Lower lobe of right lung (tissue), 2 donors: ENCODE data around the gene PFKFB2. TPM values are rescaled to one million over a fixed set of nuclear protein-coding genes. Genes with fewer than 3 reads are reported as not detected.
A peak's percentile ranks its signal among the peaks of the same experiment; 100 is the strongest.

Experiments
- ATAC-seq, 2 donors: fragments of 200-7000 bp; cut with Tn5 transposase; one replicate each; pipeline ENCODE4 v1.9.1; 2020 to 2022; ENCODE audit warnings: mild to moderate bottlenecking in 2 of 2, moderate library complexity in 2 of 2
- DNase-seq: peaks from one replicate; pipeline ENCODE4 v3.0.0-alpha.2; 2020
- H3K27ac ChIP-seq: fragments of 200-600 bp; one replicate; pipeline ENCODE4 v1.8.0; 2022
- H3K27me3 ChIP-seq: fragments of 200-600 bp; one replicate; pipeline ENCODE4 v1.8.0; 2022; ENCODE audit warnings: low read depth
- H3K36me3 ChIP-seq: fragments of 200-600 bp; one replicate; pipeline ENCODE4 v1.8.0; 2022; ENCODE audit warnings: mild to moderate bottlenecking
- H3K4me1 ChIP-seq: fragments of 200-600 bp; one replicate; pipeline ENCODE4 v1.8.0; 2022
- H3K4me3 ChIP-seq: fragments of 200-600 bp; one replicate; pipeline ENCODE4 v1.8.0; 2022; ENCODE audit warnings: mild to moderate bottlenecking
- H3K9me3 ChIP-seq: fragments of 200-600 bp; one replicate; pipeline ENCODE4 v1.8.0; 2022
- intact Hi-C: fragments of 100-400 bp; cut with DNase I; formaldehyde crosslinking; loops from one replicate; pipeline ENCODE4 v1.11.0; 2022
- total RNA-seq: library from RNA; stranded (reverse); fragmentation: NEBNext Ultra II Directional; extraction: Animal tissue kit (Norgen Biotek cat#: 25700); gene quantifications from one replicate; pipeline ENCODE4 v1.2.1, GENCODE V29; 2021
- TF ChIP-seq, protein P1 (sequence below): fragments of 200-600 bp; IDR thresholded peaks from one replicate; pipeline ENCODE4 v1.8.0; 2022; ENCODE audit warnings: antibody characterized with exemption, mild to moderate bottlenecking
- donor health status: DM: no; HTN: yes; CAD: no; lungs with severe emphysema.

Gene PFKFB2
- total RNA-seq, 1 donor from 2014 or later = 41.5 TPM

DNA sequence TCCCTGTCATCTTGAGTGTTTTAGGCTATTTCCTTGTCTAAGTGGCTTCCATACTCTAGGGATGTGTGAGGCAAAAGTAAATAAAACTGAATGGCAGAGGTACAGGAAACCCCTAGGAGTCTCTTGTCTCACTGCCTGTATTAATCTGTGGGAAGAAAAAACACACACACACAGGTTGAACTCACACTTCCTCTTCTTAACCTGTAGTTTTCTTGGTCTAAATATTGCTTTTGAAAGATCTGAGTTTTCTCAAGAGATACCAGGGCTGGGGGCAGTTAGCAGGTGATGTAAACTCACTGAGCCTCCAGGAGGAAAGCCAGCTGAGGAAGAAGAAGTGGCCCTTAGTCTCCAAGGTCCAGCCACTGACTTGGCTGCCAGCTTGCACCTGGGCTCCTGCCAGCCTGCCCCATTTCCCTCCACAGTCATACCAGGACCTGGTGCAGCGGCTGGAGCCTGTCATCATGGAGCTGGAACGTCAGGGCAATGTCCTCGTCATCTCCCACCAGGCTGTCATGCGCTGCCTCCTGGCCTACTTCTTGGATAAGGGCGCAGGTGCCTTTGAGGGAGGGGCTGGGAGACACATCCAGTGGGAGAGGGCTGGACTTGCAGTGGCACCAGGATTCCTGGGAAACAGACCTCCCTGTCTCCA lies 16.9 kb downstream of the PFKFB2 start:
- ATAC-seq = peak in 1 of 2 donors; percentile 7
- H3K4me3 ChIP-seq = no peak overlapping the region
- intact Hi-C loops = no loop called here

DNA sequence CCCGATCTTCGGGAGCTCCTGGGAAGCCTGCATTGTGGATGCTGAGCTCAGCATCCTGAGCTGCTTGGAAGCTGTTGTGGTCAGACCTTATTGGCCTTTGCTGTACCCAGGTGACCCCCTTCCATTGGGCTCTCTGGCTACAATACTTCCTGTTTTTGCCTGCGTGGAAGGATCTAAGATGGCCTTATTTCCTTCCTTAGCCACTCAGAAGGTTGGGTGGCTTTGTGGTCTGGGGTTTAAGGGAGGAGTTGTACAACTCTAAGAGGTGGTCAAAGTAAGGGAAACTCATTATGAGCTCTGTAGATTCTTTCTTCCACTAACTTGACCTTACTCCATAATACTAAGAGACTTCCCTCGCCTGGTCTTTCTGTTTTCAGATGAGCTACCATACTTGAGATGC lies 17.7 kb downstream of the PFKFB2 start:
- no peak overlapping the region for H3K4me3 ChIP-seq
- DNase-seq (no peak), ATAC-seq (peak in 1 of 2 donors; percentile 50)
- peaks cover 72% of the 10 kb centered on the region for H3K36me3 ChIP-seq
- TF ChIP-seq, protein P1, sequence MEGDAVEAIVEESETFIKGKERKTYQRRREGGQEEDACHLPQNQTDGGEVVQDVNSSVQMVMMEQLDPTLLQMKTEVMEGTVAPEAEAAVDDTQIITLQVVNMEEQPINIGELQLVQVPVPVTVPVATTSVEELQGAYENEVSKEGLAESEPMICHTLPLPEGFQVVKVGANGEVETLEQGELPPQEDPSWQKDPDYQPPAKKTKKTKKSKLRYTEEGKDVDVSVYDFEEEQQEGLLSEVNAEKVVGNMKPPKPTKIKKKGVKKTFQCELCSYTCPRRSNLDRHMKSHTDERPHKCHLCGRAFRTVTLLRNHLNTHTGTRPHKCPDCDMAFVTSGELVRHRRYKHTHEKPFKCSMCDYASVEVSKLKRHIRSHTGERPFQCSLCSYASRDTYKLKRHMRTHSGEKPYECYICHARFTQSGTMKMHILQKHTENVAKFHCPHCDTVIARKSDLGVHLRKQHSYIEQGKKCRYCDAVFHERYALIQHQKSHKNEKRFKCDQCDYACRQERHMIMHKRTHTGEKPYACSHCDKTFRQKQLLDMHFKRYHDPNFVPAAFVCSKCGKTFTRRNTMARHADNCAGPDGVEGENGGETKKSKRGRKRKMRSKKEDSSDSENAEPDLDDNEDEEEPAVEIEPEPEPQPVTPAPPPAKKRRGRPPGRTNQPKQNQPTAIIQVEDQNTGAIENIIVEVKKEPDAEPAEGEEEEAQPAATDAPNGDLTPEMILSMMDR = no peak
- no peaks in the 10 kb centered on the region for H3K9me3 ChIP-seq
- intact Hi-C loops = no loop called here
- H3K27ac ChIP-seq = no peak overlapping the region
- H3K27me3 ChIP-seq = no peaks in the 10 kb centered on the region
- H3K4me1 ChIP-seq = no peaks in the 10 kb centered on the region

More for the DNA sequence above, 16.9 kb downstream of the PFKFB2 start:
- no peak for DNase-seq
- no peak overlapping the region for H3K27ac ChIP-seq
- TF ChIP-seq, protein P1 = no peak
- peaks cover 80% of the 10 kb centered on the region for H3K36me3 ChIP-seq
- no peaks in the 10 kb centered on the region for H3K9me3 ChIP-seq
- H3K4me1 ChIP-seq = no peaks in the 10 kb centered on the region
- H3K27me3 ChIP-seq = no peaks in the 10 kb centered on the region

DNA sequence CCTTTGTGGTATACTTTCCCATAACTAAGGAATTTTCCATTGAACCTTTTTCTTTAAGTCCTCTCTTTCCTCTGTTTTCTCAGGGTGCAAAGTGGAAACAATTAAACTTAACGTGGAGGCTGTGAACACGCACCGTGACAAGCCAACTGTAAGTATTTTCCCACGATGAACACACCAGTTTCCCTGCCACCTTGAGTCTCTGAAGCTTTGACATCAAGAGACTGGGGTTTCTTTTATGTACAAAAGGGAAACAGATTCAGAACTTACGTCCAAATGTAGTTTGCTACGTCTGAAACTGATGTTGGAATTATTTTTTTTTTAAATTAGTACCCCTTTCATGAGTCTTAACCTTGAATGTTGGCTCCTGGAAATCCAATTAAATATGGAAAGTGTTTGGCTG lies 18.4 kb downstream of the PFKFB2 start:
- ATAC-seq = no peak
- TF ChIP-seq, protein P1 = no peak
- no peak for DNase-seq
- H3K36me3 ChIP-seq = peaks cover 72% of the 10 kb centered on the region
- H3K27ac ChIP-seq = no peak overlapping the region
- H3K4me3 ChIP-seq = no peak overlapping the region
- no peaks in the 10 kb centered on the region for H3K4me1 ChIP-seq
- intact Hi-C loops = no loop called here
- H3K27me3 ChIP-seq = no peaks in the 10 kb centered on the region
- H3K9me3 ChIP-seq = no peaks in the 10 kb centered on the region

DNA sequence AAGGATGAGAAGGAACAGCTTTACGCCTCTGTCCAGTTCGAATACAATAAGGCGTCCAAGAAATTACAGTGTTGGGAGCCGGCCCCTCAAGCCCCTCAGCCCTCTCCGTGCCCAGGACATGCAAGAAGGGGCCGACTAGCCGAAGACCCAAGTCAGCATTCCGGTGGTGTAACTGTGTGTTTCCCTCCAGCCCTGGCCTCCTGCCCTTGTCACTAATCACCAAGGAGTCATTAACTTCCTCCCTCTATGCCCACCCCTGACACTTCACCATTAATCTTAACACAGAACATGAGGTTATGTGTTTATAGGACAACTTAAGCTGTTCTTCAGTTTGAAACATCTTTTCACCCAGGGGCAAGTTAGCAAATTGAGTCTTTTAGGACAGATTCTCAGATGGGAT lies 19.2 kb downstream of the PFKFB2 start:
- intact Hi-C loops = no loop called here
- Histone ChIP-seq H3K27me3 (no peaks in the 10 kb centered on the region), H3K9me3 (no peaks in the 10 kb centered on the region), H3K4me1 (peaks cover under 1% of the 10 kb centered on the region), H3K27ac (no peak overlapping the region), H3K4me3 (no peak overlapping the region), H3K36me3 (peaks cover 67% of the 10 kb centered on the region)
- no peak for DNase-seq
- TF ChIP-seq, protein P1 = no peak
- ATAC-seq = no peak

DNA sequence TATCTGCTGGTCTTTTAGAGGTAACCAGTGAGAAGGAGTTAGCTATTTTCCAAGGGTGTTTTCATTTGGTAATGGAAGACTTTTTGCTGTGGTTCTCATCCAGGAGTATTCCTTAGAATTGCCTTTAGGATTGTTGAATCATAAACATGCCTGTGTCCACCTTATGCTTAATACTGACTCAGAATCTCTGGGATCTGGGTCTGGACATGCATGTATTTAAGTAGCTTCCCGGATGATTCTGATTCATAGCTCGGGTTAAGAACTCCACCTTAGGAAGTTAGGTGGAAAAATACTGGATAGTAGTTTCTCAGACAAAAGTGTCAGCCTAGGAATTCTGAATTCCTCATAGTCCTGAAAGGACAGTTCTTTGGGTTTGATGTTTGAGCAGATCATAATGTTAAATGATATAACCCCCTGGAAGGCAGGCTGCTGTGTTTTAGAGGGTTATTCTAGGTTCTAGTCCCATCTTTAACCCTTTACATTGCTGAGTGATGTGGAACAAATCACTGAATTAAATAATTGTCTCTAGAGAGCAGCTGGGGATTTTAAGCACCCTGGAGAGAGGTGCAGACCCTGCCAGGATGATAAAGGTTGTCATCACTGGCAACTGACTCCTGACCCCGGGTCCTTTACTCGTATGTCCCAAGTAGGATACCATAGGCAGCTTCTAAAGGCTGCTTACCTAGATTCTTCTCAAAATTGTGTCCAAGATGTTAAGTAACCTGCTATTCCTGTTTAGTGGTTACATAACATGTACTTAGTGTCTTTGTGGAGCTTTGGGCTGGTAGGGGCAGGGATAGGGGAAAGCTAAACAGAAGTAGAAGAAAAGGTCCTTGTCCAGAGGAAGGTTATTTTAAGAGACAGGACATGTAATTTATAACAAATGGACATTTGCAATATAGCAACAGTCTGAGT lies 21.1 kb downstream of the PFKFB2 start:
- Histone ChIP-seq H3K4me3 (no peak overlapping the region), H3K27ac (no peak overlapping the region), H3K36me3 (peaks cover 53% of the 10 kb centered on the region), H3K27me3 (no peaks in the 10 kb centered on the region), H3K4me1 (peaks cover 6% of the 10 kb centered on the region), H3K9me3 (no peaks in the 10 kb centered on the region)
- TF ChIP-seq, protein P1 = no peak
- ATAC-seq = no peak
- intact Hi-C loops = no loop called here
- no peak for DNase-seq
